BJ (cell line): ENCODE results near the gene LY6G5B. TPM values are rescaled to one million over a fixed set of nuclear protein-coding genes. Genes with fewer than 3 reads are reported as not detected.

Experiments used
- CTCF ChIA-PET: fragments of 350-600 bp; formaldehyde crosslinking; extraction: SDS; loops from one replicate; lab custom pipeline; 2021; ENCODE audit warnings: antibody characterized with exemption, inconsistent platforms; lab: Yijun Ruan, JAX
- POLR2A ChIA-PET: fragments of 300-600 bp; sonication (Branson Sonifier 250); formaldehyde crosslinking; extraction: SDS; loops from one replicate; lab custom pipeline; 2021; ENCODE audit warnings: antibody characterized with exemption; lab: Charles Lee
- DNase-seq: peaks from one replicate; pipeline ENCODE4 v3.0.0-alpha.2; 2011; ENCODE audit warnings: low read depth
- H3K27me3 ChIP-seq: 2 replicates; pipeline ENCODE4 v1.6.0; 2011; ENCODE audit warnings: low read length; ENCODE audit not compliant: control insufficient read depth, insufficient read depth
- H3K36me3 ChIP-seq: 2 replicates; pipeline ENCODE4 v1.5.1; 2011; ENCODE audit warnings: low read length; ENCODE audit not compliant: control insufficient read depth, insufficient read depth
- H3K4me3 ChIP-seq: 2 replicates; pipeline ENCODE4 v1.5.1; 2011; ENCODE audit warnings: low read depth, mild to moderate bottlenecking, control low read depth, low read length
- CTCF ChIP-seq: IDR thresholded peaks from 2 replicates; pipeline ENCODE4 v1.5.1; 2011; ENCODE audit warnings: low read depth, mild to moderate bottlenecking, control low read depth, inconsistent platforms, low read length, moderate library complexity; ENCODE audit not compliant: insufficient read depth
- polyA plus RNA-seq: library from polyadenylated mRNA; depleted of rRNA; stranded (reverse); fragments of >200 nt; gene quantifications from 2 replicates; pipeline ENCODE4 v1.2.3, GENCODE V29; 2011

LY6G5B gene
- polyA plus RNA-seq, 1 experiment = 10.8 TPM

DNA sequence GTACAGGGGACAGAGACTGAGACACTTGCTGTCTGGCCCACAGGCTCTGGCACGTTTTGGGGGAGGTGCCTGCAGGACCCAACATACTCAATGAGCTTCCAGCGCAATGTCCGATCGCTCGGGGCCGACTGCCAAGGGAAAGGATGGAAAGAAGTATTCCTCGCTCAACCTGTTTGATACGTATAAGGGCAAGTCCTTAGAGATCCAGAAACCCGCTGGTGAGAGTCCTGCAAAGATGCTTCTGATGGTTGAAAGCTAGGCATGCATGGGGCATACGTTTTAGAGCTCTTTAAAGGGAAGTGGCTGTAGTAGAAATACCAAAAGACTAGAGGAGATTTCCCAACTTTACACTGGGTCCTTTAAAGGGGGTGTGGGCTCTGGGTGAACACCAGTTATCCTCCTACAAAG, 47.1 kb upstream of the LY6G5B start:
- POLR2A ChIA-PET = interaction anchor here (1.1 kb wide), 1 partner anchor 15 kb away, joined by 3 read pairs; no protein-coding TSS in a partner anchor
- TF ChIP-seq CTCF = no peak
- peak overlapping the region; percentile 67 for H3K4me3 ChIP-seq
- H3K36me3 ChIP-seq = peaks cover 34% of the 10 kb centered on the region
- no peaks in the 10 kb centered on the region for H3K27me3 ChIP-seq
- no peak for DNase-seq
- CTCF ChIA-PET = interaction anchor here (1.3 to 3.6 kb wide), 4 partner anchors 11 to 129 kb away, joined by 3 to 18 read pairs (median 5); no protein-coding TSS in a partner anchor

DNA sequence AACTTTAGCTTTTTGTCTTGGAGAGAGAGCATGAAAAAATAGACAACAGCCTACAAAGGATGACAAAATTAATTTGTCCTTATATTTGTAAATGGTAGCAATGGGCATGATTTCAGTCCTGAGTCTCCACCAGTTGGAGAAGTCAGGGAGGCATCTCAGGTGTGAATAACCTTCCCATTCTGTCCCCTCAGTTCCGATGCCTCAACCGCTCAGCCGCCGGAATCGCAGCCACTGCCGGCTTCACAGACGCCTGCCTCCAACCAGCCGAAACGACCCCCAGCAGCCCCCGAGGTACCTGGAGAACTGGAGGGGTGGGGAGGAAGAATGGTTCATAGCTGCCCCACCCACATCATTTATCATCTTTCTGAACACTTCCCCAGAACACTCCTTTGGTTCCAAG, 45.7 kb upstream of the LY6G5B start:
- Histone ChIP-seq H3K36me3 (peaks cover 43% of the 10 kb centered on the region), H3K4me3 (no peak overlapping the region), H3K27me3 (no peaks in the 10 kb centered on the region)
- CTCF ChIA-PET = no interaction called here
- POLR2A ChIA-PET = no interaction called here
- DNase-seq = no peak
- no peak for TF ChIP-seq CTCF

- no peak for DNase-seq
- peaks cover 65% of the 10 kb centered on the region for H3K36me3 ChIP-seq
- CTCF ChIA-PET = interaction anchor here (0.9 to 1.4 kb wide), 2 partner anchors 9 to 45 kb away, joined by 3 read pairs; no protein-coding TSS in a partner anchor
Observed at GRCh38 chr6:31626952-31627351, 42.8 kb upstream of the LY6G5B start.

GRCh38 chr6:31627690-31628287, 42.0 kb upstream of the LY6G5B start:
- H3K36me3 ChIP-seq = peaks cover 72% of the 10 kb centered on the region
- ChIA-PET POLR2A (no interaction called here), CTCF (interaction anchor here (1.4 kb wide), 1 partner anchor 46 kb away, joined by 3 read pairs; no protein-coding TSS in a partner anchor)
- H3K4me3 ChIP-seq = no peak overlapping the region
- no peaks in the 10 kb centered on the region for H3K27me3 ChIP-seq
- no peak for TF ChIP-seq CTCF
- no peak for DNase-seq

More at GRCh38 chr6:31626952-31627351, 42.8 kb upstream of the LY6G5B start:
- TF ChIP-seq CTCF = no peak
- Histone ChIP-seq H3K27me3 (no peaks in the 10 kb centered on the region), H3K4me3 (no peak overlapping the region)
- POLR2A ChIA-PET = no interaction called here

GRCh38 chr6:31629014-31629413, 40.8 kb upstream of the LY6G5B start:
- CTCF ChIA-PET = interaction anchor here (0.6 kb wide), 1 partner anchor 562 kb away, joined by 3 read pairs; no protein-coding TSS in a partner anchor
- no peak for DNase-seq
- H3K36me3 ChIP-seq = peaks cover 76% of the 10 kb centered on the region
- no peak for TF ChIP-seq CTCF
- no peaks in the 10 kb centered on the region for H3K27me3 ChIP-seq
- POLR2A ChIA-PET = no interaction called here
- no peak overlapping the region for H3K4me3 ChIP-seq
